IgD-negative memory B cell (primary cell): ENCODE measurements around the gene KIAA0825. TPM values are rescaled to one million over a fixed set of nuclear protein-coding genes. Genes with fewer than 3 reads are reported as not detected.
A peak's percentile ranks its signal among the peaks of the same experiment; 100 is the strongest.
"Not testable (repeated sequence)": the region's sequence is repeated elsewhere in the genome, so short reads cannot be mapped to it uniquely, and the experiment has no call there.

Experiments
- H3K27ac Mint-ChIP-seq, 3 donors: one replicate each; pipeline ENCODE4 v1.8.0; 2020 to 2022; ENCODE audit warnings: mild to moderate bottlenecking in 3 of 3, mixed read lengths in 3 of 3, moderate library complexity in 1 of 3
- H3K27me3 Mint-ChIP-seq: one replicate; pipeline ENCODE4 v1.8.0; 2021; ENCODE audit warnings: mixed read lengths
- H3K36me3 Mint-ChIP-seq: one replicate; pipeline ENCODE4 v1.8.0; 2020; ENCODE audit warnings: mild to moderate bottlenecking, mixed read lengths
- H3K4me1 Mint-ChIP-seq, 3 donors: one replicate each; pipeline ENCODE4 v1.8.0; 2020 to 2022; ENCODE audit warnings: mixed read lengths in 3 of 3, mild to moderate bottlenecking in 1 of 3
- H3K4me3 Mint-ChIP-seq, 4 donors: one replicate each; pipeline ENCODE4 v1.8.0; 2020 to 2022; ENCODE audit warnings: mild to moderate bottlenecking in 4 of 4, mixed read lengths in 4 of 4, moderate library complexity in 3 of 4
- H3K9me3 Mint-ChIP-seq, 3 donors: one replicate each; pipeline ENCODE4 v1.8.0; 2020 to 2021; ENCODE audit warnings: mixed read lengths in 3 of 3, mild to moderate bottlenecking in 1 of 3
- polyA plus RNA-seq: library from polyadenylated mRNA; unstranded; fragments of 300-500 nt; fragmentation: Illumina TruSeq; gene quantifications from one replicate; pipeline ENCODE4 v1.2.3, GENCODE V29; 2021

KIAA0825 gene
- polyA plus RNA-seq, 1 donor from 2014 or later: 0.84 TPM

DNA sequence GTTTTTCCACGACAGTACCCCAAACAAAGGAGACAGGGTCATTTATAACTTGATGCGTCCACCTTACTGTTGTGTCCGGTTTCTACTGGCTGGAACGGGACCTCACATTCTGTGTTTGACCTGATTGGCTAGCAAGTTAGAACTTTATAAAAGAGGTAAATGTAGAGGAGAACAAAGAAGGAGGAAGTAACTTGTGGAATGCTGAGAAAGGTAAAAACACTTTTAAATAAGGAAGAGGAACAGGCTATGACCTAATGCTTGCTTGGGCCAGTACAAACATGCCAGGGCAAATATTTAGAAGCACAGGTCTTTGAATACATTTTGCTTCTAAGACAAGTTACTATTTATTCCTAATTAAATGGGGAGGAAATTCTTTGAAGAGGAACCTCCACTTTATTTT lies 251.6 kb downstream of the KIAA0825 start:
- H3K36me3 Mint-ChIP-seq: peaks cover 5% of the 10 kb centered on the region
- H3K4me1 Mint-ChIP-seq: no peaks in the 10 kb centered on the region
- H3K4me3 Mint-ChIP-seq: no peak overlapping the region
- no peak overlapping the region for H3K27ac Mint-ChIP-seq
- H3K9me3 Mint-ChIP-seq: peaks cover 0 to 2% (median 0%) of the 10 kb centered on the region in 3 donors
- no peaks in the 10 kb centered on the region for H3K27me3 Mint-ChIP-seq

- Mint-ChIP-seq H3K4me3 (no peak overlapping the region), H3K36me3 (peaks cover 5% of the 10 kb centered on the region), H3K27me3 (no peaks in the 10 kb centered on the region), H3K4me1 (no peaks in the 10 kb centered on the region), H3K27ac (no peak overlapping the region), H3K9me3 (peaks cover 0 to 2% (median 0%) of the 10 kb centered on the region in 3 donors)
Measured at GRCh38 chr5:94362857-94363256, 255.5 kb downstream of the KIAA0825 start.

- Mint-ChIP-seq H3K9me3 (peaks cover 0 to 2% (median 0%) of the 10 kb centered on the region in 3 donors), H3K27me3 (no peaks in the 10 kb centered on the region), H3K27ac (peak overlapping the region in 1 of 3 donors; percentile 44), H3K36me3 (peaks cover 5% of the 10 kb centered on the region), H3K4me3 (no peak overlapping the region), H3K4me1 (no peaks in the 10 kb centered on the region)
Measured at GRCh38 chr5:94361832-94362796, 256.3 kb downstream of the KIAA0825 start.

DNA sequence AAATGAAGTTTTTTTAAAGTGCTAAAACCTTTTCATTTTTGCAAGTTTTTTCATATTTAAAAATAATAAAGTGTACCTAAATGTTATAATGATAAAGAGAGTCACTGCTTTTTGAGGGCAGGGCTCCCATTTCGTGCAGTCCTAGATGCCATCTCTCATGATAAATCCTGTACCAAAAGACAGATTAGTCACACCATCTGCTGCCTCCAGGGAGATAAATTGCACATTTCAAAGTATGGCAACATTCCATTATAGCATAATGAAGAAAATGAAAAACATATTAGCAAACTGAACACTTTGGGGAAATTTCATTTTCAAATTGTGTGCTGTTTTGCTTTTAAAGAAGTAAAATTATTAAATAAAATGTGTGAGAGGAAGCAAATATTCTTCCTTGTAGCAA lies 257.2 kb downstream of the KIAA0825 start:
- Mint-ChIP-seq H3K27ac (no peak overlapping the region), H3K9me3 (no peaks in the 10 kb centered on the region), H3K4me3 (no peak overlapping the region), H3K36me3 (peaks cover 5% of the 10 kb centered on the region), H3K27me3 (no peaks in the 10 kb centered on the region), H3K4me1 (no peaks in the 10 kb centered on the region)

DNA sequence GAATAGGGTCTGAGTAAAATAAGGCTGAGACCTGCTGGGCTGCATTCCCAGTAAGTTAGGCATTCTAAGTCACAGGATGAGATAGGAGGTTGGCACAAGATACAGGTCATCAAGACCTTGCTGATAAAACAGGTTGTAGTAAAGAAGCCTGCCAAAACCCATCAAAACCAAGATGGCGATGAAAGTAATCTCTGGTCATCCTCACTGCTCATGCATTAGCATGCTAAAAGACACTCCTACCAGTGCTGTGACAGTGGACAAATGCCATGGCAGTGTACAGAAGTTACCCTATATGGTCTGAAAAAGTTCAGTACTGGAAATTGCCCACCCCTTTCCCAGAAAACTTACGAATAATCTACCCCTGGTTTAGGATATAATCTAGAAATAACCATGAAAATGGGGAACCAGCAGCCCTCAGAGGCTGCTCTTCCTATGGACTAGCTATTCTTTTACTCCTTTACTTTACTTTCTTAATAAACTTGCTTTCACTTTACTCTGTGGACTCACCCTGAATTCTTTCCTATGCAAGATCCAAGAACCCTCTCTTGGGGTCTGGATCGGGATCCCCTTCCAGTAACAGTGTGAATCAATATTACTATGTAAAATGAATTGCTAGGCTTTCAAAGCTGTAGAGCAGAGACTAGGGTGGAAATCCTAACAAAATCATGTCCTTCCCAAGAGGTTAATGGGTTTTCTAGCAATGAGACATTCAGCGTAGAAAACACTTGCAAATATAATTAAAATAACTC lies 257.8 kb downstream of the KIAA0825 start:
- no peak overlapping the region for H3K27ac Mint-ChIP-seq

DNA sequence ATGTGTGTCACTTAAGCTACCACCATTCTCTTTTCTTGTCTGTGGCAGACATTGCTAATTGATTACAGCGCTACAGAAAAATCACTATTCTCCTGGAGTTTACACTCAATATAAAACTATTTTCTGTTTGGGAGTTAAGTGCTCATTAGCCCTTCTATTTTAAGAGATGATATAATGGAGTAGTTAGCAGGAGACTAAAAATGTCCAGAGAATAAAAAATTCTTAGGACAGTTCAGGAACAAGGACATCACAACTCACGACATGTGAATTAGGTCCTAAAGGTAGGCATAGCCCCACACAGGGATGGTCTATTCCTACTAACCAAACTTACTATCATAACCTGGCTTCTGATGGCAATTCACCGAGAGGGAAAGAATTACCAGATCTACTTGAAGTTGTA lies 258.5 kb downstream of the KIAA0825 start:
- H3K27me3 Mint-ChIP-seq: no peaks in the 10 kb centered on the region
- no peaks in the 10 kb centered on the region for H3K4me1 Mint-ChIP-seq
- no peak overlapping the region for H3K27ac Mint-ChIP-seq
- no peak overlapping the region for H3K4me3 Mint-ChIP-seq
- H3K9me3 Mint-ChIP-seq: no peaks in the 10 kb centered on the region
- H3K36me3 Mint-ChIP-seq: peaks cover 1% of the 10 kb centered on the region

More for the DNA sequence above, 257.8 kb downstream of the KIAA0825 start:
- Mint-ChIP-seq H3K9me3 (no peaks in the 10 kb centered on the region), H3K27me3 (no peaks in the 10 kb centered on the region), H3K4me1 (no peaks in the 10 kb centered on the region), H3K36me3 (peaks cover 5% of the 10 kb centered on the region), H3K4me3 (no peak overlapping the region)

GRCh38 chr5:94355811-94356210 lies 262.6 kb downstream of the KIAA0825 start:
- Mint-ChIP-seq H3K4me1 (no peaks in the 10 kb centered on the region), H3K4me3 (no peak overlapping the region), H3K36me3 (peaks cover 1% of the 10 kb centered on the region), H3K9me3 (peaks cover 0 to 2% (median 0%) of the 10 kb centered on the region in 3 donors), H3K27me3 (no peaks in the 10 kb centered on the region), H3K27ac (no peak overlapping the region)

DNA sequence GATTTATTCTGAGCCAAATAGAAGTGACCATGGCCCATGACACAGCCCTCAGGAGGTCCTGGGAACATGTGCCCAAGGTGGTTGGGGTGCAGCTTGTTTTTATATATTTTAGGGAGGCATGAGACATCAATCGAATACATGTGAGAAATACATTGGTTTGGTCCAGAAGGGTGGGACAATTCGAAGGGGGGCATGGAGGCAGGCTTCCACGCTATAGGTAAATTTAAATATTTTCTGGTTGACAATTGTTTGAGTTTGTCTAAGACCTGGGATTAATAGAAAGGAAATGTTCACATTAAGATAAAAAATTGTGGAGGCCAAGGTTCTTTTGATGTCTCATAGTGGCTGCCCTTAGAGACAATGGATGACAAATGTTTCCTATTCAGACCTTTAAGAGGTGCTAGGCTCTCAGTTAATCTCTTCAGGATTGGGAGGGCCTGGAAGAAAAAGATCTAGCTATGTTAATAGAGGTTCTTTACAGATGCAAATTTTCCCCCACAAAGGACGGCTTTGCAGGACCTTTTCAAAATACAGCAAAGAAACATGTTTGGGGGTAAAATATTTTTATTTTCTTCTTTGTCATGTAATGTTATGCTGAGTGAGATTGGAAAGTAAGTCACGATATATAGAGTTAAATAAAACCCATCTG lies 263.4 kb downstream of the KIAA0825 start:
- not testable (repeated sequence) for H3K4me1 Mint-ChIP-seq, H3K27ac Mint-ChIP-seq, H3K4me3 Mint-ChIP-seq, H3K27me3 Mint-ChIP-seq, H3K36me3 Mint-ChIP-seq, H3K9me3 Mint-ChIP-seq

DNA sequence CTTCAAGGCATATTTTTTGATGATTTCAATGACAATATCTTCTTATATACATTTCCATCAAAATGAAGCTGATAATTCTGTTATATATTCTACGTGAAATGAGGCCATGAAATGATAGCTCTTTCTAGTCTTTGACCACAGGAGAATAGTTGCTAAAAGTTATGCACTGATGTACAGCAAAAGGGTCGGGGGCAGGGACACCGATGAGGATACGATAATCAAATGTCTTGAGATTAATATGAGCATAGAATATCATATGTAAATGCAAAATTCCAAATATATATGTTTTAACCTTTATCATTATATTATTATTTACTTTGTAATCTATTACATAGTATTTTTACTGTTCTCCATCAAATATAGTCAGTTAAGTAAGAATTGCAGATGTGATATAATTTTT lies 264.8 kb downstream of the KIAA0825 start:
- Mint-ChIP-seq H3K36me3 (peaks cover 1% of the 10 kb centered on the region), H3K4me1 (no peaks in the 10 kb centered on the region), H3K27ac (peak overlapping the region in 1 of 3 donors; percentile 43), H3K4me3 (no peak overlapping the region), H3K27me3 (no peaks in the 10 kb centered on the region), H3K9me3 (peaks cover 2 to 8% (median 2%) of the 10 kb centered on the region in 3 donors)

GRCh38 chr5:94347130-94347529 lies 271.3 kb downstream of the KIAA0825 start:
- Mint-ChIP-seq H3K27ac (peak overlapping the region in 1 of 3 donors; percentile 50), H3K4me1 (no peaks in the 10 kb centered on the region), H3K36me3 (peaks cover 2% of the 10 kb centered on the region), H3K9me3 (peaks cover 2 to 13% (median 4%) of the 10 kb centered on the region in 3 donors), H3K27me3 (no peaks in the 10 kb centered on the region), H3K4me3 (no peak overlapping the region)

DNA sequence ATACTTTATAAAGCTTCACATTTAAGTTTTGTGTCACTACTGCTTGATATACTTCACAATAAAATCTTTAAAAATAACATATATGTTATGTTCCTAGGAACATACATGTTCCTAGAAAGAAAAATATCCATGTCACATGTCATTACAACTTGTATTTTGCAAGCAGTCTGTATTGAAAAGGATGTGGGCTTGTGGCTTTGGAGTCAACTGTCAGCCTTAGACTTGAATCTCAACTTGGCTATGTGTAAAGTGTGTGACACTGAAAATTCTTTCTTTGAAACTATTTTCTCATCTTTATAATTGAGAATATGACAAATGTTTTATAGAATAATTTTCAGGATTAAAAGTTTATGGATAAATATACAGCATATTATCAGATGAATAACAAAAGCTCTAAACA lies 273.1 kb downstream of the KIAA0825 start:
- no peak overlapping the region for H3K4me3 Mint-ChIP-seq
- no peak overlapping the region for H3K27ac Mint-ChIP-seq
- peaks cover 2 to 13% (median 2%) of the 10 kb centered on the region in 3 donors for H3K9me3 Mint-ChIP-seq
- H3K4me1 Mint-ChIP-seq: no peaks in the 10 kb centered on the region
- H3K36me3 Mint-ChIP-seq: peaks cover 2% of the 10 kb centered on the region
- H3K27me3 Mint-ChIP-seq: no peaks in the 10 kb centered on the region

- Mint-ChIP-seq H3K36me3 (peaks cover 2% of the 10 kb centered on the region), H3K4me3 (no peak overlapping the region), H3K4me1 (no peaks in the 10 kb centered on the region), H3K9me3 (peaks cover 0 to 3% (median 0%) of the 10 kb centered on the region in 3 donors), H3K27ac (no peak overlapping the region), H3K27me3 (no peaks in the 10 kb centered on the region)
Measured at GRCh38 chr5:94337617-94338016, 280.8 kb downstream of the KIAA0825 start.

GRCh38 chr5:94335936-94336335 lies 282.5 kb downstream of the KIAA0825 start:
- no peaks in the 10 kb centered on the region for H3K4me1 Mint-ChIP-seq
- peaks cover 0 to 6% (median 2%) of the 10 kb centered on the region in 3 donors for H3K9me3 Mint-ChIP-seq
- H3K4me3 Mint-ChIP-seq: no peak overlapping the region
- no peaks in the 10 kb centered on the region for H3K27me3 Mint-ChIP-seq
- H3K36me3 Mint-ChIP-seq: no peaks in the 10 kb centered on the region
- no peak overlapping the region for H3K27ac Mint-ChIP-seq

DNA sequence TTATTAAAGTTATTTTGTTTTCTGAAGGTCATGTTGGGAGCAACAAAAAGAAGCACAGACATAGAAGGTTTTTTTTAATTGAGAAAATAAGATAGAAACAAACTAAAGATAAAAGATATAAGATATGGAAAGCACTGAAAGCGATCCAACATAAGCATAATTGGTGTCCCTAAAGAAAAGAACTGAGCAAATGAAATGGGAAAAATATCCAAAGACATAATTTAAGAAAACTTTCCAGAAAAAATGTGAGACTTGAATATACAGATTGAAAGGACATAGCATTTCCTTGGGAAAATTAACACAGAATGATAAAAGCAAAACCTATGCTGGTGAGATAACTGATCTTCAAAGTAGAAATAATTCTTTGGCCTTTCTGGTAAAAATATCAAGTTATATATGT lies 289.3 kb downstream of the KIAA0825 start:
- H3K9me3 Mint-ChIP-seq: peaks cover 2 to 14% (median 7%) of the 10 kb centered on the region in 3 donors
- H3K27me3 Mint-ChIP-seq: no peaks in the 10 kb centered on the region

GRCh38 chr5:94326586-94326985 lies 291.8 kb downstream of the KIAA0825 start:
- H3K27me3 Mint-ChIP-seq: no peaks in the 10 kb centered on the region
- H3K27ac Mint-ChIP-seq: no peak overlapping the region
- no peaks in the 10 kb centered on the region for H3K36me3 Mint-ChIP-seq
- H3K9me3 Mint-ChIP-seq: peaks cover 0 to 14% (median 4%) of the 10 kb centered on the region in 3 donors
- no peaks in the 10 kb centered on the region for H3K4me1 Mint-ChIP-seq
- no peak overlapping the region for H3K4me3 Mint-ChIP-seq

More for the DNA sequence above, 289.3 kb downstream of the KIAA0825 start:
- H3K4me1 Mint-ChIP-seq: no peaks in the 10 kb centered on the region
- H3K27ac Mint-ChIP-seq: no peak overlapping the region
- H3K36me3 Mint-ChIP-seq: no peaks in the 10 kb centered on the region
- no peak overlapping the region for H3K4me3 Mint-ChIP-seq
